ENCODE data around the gene TCF15.
A peak's percentile ranks its signal among the peaks of the same experiment; 100 is the strongest.

TCF15 gene

DNA sequence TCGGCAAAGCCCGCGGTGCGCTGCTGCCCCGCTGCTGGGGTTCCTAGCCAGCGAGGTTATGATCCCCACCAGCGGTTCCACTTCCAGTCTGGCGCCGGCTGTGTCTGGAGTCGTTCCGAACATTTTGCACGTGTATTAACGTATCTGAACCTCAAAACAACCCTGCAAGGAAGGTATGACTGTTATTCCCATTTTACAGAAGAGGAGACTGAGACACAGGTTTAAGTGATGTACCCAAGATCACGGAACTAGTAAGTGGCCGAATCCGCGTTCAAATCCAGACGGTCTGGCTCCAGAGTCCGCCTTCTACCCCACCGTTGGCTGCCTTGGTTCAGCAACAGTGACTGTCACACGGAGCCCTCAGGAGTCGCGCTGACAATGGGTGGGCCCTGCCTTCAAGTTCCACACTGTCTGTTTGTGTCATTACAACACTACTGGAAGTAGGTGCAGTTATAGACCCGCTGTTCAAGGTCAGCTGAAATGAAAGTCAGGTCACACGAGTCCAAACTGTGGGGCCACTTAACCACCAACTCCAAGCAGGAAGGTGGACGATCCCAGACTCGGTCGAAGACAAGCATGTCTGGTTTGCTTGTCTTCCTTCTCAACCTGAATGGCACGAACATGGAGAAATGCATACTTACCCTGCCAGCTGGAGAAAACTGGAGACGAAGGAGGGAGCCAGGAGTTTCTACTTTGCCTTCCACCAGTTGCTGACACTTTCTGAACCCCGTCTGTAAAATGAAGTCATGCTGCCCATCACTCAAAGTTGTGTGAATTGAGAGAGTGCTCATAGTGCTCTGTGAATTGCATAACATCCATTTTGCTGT, 43.7 kb upstream of the TCF15 start:
- DNase-seq (ENCODE audit: extremely low read depth, insufficient read length): no peak
- no peaks in the 10 kb centered on the region; the same call in 1 of the 2 replicates for H3K36me3 ChIP-seq (ENCODE audit: control insufficient read depth, insufficient read depth, low read length)
- TF ChIP-seq, protein P1, sequence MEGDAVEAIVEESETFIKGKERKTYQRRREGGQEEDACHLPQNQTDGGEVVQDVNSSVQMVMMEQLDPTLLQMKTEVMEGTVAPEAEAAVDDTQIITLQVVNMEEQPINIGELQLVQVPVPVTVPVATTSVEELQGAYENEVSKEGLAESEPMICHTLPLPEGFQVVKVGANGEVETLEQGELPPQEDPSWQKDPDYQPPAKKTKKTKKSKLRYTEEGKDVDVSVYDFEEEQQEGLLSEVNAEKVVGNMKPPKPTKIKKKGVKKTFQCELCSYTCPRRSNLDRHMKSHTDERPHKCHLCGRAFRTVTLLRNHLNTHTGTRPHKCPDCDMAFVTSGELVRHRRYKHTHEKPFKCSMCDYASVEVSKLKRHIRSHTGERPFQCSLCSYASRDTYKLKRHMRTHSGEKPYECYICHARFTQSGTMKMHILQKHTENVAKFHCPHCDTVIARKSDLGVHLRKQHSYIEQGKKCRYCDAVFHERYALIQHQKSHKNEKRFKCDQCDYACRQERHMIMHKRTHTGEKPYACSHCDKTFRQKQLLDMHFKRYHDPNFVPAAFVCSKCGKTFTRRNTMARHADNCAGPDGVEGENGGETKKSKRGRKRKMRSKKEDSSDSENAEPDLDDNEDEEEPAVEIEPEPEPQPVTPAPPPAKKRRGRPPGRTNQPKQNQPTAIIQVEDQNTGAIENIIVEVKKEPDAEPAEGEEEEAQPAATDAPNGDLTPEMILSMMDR (IDR thresholded peaks at IDR 0.05; ENCODE audit: insufficient read depth, low read length, poor library complexity, severe bottlenecking): no peak
- H3K27me3 ChIP-seq (replicated peaks; ENCODE audit: control insufficient read depth, insufficient read depth, low read length): no peaks in the 10 kb centered on the region; the same call in 1 of the 2 replicates
- H3K4me3 ChIP-seq (replicated peaks; ENCODE audit: low read depth, low read length): peak overlapping the region; percentile 90

- peak within 1 kb of the TSS; percentile 90 for H3K4me3 ChIP-seq (replicated peaks; ENCODE audit: low read depth, low read length)
- no peaks in the 10 kb centered on the region; the same call in 1 of the 2 replicates for H3K27me3 ChIP-seq (replicated peaks; ENCODE audit: control insufficient read depth, insufficient read depth, low read length)
- TF ChIP-seq, protein P1 (IDR thresholded peaks at IDR 0.05; ENCODE audit: insufficient read depth, low read length, poor library complexity, severe bottlenecking): peak; percentile 35
- H3K36me3 ChIP-seq (ENCODE audit: control insufficient read depth, insufficient read depth, low read length): peaks cover 5% of the 10 kb centered on the region
- peak; percentile 92 for DNase-seq (ENCODE audit: extremely low read depth, insufficient read length)
These were observed 43.0 kb upstream of the TCF15 start, which contains the start of gene SRXN1 for GRCh38 chr20:653110-653589. SRXN1 (minus strand) TSS chr20:653200; CDS start chr20:653185, 15 bp downstream.

DNA sequence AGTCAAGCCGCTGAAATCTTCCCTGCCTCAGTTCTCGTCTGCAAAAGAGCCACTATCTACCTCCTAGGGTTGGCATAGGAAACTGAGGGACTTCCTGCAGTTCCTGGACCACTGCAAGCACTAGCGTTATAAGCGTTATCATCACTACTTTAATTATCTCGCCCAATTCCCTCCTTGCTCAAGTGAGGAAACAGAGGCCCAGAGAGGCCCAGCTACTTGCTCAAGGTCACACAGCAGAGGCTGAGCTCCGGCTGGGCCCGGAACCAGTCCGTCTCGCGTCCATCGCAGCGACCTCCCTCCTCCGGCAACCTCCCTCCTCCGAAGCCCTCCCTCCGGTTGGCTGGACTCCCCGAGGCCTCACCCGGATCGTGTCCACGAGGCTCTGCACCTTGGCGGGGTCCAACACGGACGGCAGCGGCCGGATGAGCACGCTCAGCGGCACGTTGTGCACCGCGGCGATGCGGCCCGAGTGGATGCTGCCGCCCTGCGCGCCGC, 42.6 kb upstream of the TCF15 start:
- DNase-seq (ENCODE audit: extremely low read depth, insufficient read length): no peak
- H3K27me3 ChIP-seq (replicated peaks; ENCODE audit: control insufficient read depth, insufficient read depth, low read length): no peaks in the 10 kb centered on the region; the same call in 1 of the 2 replicates
- TF ChIP-seq, protein P1 (IDR thresholded peaks at IDR 0.05; ENCODE audit: insufficient read depth, low read length, poor library complexity, severe bottlenecking): no peak
- H3K4me3 ChIP-seq (replicated peaks; ENCODE audit: low read depth, low read length): peak overlapping the region; percentile 90
- peaks cover 8% of the 10 kb centered on the region for H3K36me3 ChIP-seq (ENCODE audit: control insufficient read depth, insufficient read depth, low read length)

DNA sequence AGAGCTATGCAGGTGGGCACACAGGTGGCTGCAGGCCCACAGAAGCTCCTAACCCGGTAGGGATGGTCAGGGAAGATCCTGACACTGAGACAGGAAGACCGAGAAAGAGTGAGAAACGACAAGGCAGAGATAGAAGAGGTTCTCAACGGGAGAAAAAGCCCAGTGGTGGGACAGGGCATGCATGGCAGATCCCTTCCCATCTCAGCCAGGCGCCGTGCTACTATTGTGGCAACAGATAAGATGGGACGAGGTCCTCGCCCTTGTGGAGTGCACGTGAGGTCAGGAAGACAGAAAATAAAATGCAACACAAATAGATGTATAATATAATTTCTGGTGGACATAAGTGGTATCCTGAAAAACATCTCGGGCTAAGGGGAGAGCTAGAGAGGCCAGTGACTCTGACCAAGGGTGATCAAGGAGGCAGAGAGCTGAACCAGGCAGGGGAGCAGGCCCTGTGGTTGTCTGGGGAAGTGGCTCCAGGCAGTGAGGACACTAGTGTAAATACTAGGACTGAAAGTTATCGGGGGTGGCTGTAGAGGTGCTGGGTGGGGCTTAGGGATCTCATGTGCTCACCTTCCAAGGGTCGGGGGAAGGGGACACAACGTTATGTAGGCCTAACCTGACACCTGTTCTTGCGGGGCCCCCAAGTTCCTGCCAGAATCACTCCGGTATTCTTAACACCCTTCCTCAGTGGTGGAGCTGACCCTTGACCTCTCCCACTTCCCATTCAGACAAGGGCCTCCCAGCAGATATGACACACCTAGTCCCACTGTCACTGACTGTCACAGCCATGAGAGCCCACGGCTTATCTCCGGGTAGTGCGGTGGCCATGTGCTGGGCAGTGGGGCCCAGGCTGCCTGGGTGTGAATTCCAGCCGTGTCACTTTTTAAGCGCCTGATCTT, 41.9 kb upstream of the TCF15 start:
- Histone ChIP-seq H3K4me3 (replicated peaks; ENCODE audit: low read depth, low read length) (peak overlapping the region; percentile 90), H3K36me3 (ENCODE audit: control insufficient read depth, insufficient read depth, low read length) (peaks cover 13% of the 10 kb centered on the region), H3K27me3 (replicated peaks; ENCODE audit: control insufficient read depth, insufficient read depth, low read length) (no peaks in the 10 kb centered on the region; the same call in 1 of the 2 replicates)
- TF ChIP-seq, protein P1 (IDR thresholded peaks at IDR 0.05; ENCODE audit: insufficient read depth, low read length, poor library complexity, severe bottlenecking): no peak
- peak; percentile 40 for DNase-seq (ENCODE audit: extremely low read depth, insufficient read length)

GRCh38 chr20:650954-651353, 40.8 kb upstream of the TCF15 start:
- Histone ChIP-seq H3K36me3 (ENCODE audit: control insufficient read depth, insufficient read depth, low read length) (peaks cover 13% of the 10 kb centered on the region), H3K4me3 (replicated peaks; ENCODE audit: low read depth, low read length) (no peak overlapping the region), H3K27me3 (replicated peaks; ENCODE audit: control insufficient read depth, insufficient read depth, low read length) (no peaks in the 10 kb centered on the region)
- no peak for DNase-seq (ENCODE audit: extremely low read depth, insufficient read length)
- TF ChIP-seq, protein P1 (IDR thresholded peaks at IDR 0.05; ENCODE audit: insufficient read depth, low read length, poor library complexity, severe bottlenecking): no peak

Data from GM06990 (cell line).